Fibroblast of lung (primary cell): Measurements from ENCODE around the gene ZNF569. TPM values are rescaled to one million over a fixed set of nuclear protein-coding genes. Genes with fewer than 3 reads are reported as not detected.
"Not testable (repeated sequence)": the region's sequence is repeated elsewhere in the genome, so short reads cannot be mapped to it uniquely, and the experiment has no call there.

Experiments used
- DNase-seq, 2 donors: peaks; one replicate each; pipeline versions ENCODE4 v3.0.0 to v3.0.0-alpha.2; 2010; ENCODE audit warnings: low read depth in 2 of 2
- H2AFZ ChIP-seq: 2 replicates; pipeline ENCODE4 v1.5.1; 2012; ENCODE audit warnings: low read length, control low read depth, inconsistent platforms
- H3K27ac ChIP-seq: 2 replicates; pipeline ENCODE4 v1.5.1; 2011; ENCODE audit warnings: low read length, control low read depth; ENCODE audit not compliant: insufficient read depth
- H3K27me3 ChIP-seq: 2 replicates; pipeline ENCODE4 v1.5.1; 2011; ENCODE audit warnings: mild to moderate bottlenecking, low read length; ENCODE audit not compliant: control insufficient read depth, insufficient read depth
- H3K36me3 ChIP-seq: 2 replicates; pipeline ENCODE4 v1.5.1; 2011; ENCODE audit warnings: low read length; ENCODE audit not compliant: control insufficient read depth, insufficient read depth
- H3K4me1 ChIP-seq: 2 replicates; pipeline ENCODE4 v1.5.1; 2011; ENCODE audit warnings: low read length; ENCODE audit not compliant: control insufficient read depth, insufficient read depth; ENCODE audit errors: extremely low read depth
- H3K4me2 ChIP-seq: 2 replicates; pipeline ENCODE4 v1.5.1; 2011; ENCODE audit warnings: low read length, control low read depth; ENCODE audit not compliant: insufficient read depth; ENCODE audit errors: extremely low read depth
- H3K4me3 ChIP-seq, 4 experiments: fragments of 200-600 bp in 1 of 4; sonication (generic) in 1 of 4; replicated peaks in 1 of 4; 2 replicates each; pipeline ENCODE4 v1.5.1; 2011 to 2016; ENCODE audit warnings: low read length in 4 of 4, low read depth in 3 of 4, mild to moderate bottlenecking in 3 of 4, control low read depth in 2 of 4, inconsistent platforms in 1 of 4, mixed read lengths in 1 of 4; ENCODE audit not compliant: insufficient read depth in 1 of 4; ENCODE audit errors: control extremely low read depth in 1 of 4
- H3K79me2 ChIP-seq: 2 replicates; pipeline ENCODE4 v1.5.1; 2012; ENCODE audit warnings: mild to moderate bottlenecking, low read length, inconsistent platforms; ENCODE audit not compliant: control insufficient read depth, insufficient read depth
- H3K9ac ChIP-seq: 2 replicates; pipeline ENCODE4 v1.5.1; 2011; ENCODE audit warnings: mild to moderate bottlenecking, low read length, control low read depth; ENCODE audit not compliant: insufficient read depth
- H3K9me3 ChIP-seq: 2 replicates; pipeline ENCODE4 v1.5.1; 2012; ENCODE audit warnings: low read depth, low read length; ENCODE audit not compliant: control insufficient read depth, insufficient read depth
- H4K20me1 ChIP-seq: 2 replicates; pipeline ENCODE4 v1.5.1; 2011; ENCODE audit warnings: low read length; ENCODE audit not compliant: control insufficient read depth, insufficient read depth; ENCODE audit errors: extremely low read depth
- EZH2 ChIP-seq: IDR thresholded peaks from 2 replicates; pipeline ENCODE4 v1.5.1; 2012; ENCODE audit warnings: low read length, control low read depth, mild to moderate bottlenecking; ENCODE audit errors: missing control alignments
- polyA plus RNA-seq, 2 donors: library from polyadenylated mRNA; depleted of rRNA in 1 of 2; stranded (reverse) in 1 of 2; unstranded in 1 of 2; fragments of >200 nt; gene quantifications; 2 replicates each; pipeline ENCODE4 v1.2.1, GENCODE V29; 2011 to 2012; ENCODE audit warnings: missing spikeins in 1 of 2
- total RNA-seq: library from RNA; depleted of rRNA; stranded (reverse); fragments of >200 nt; gene quantifications from 2 replicates; pipeline ENCODE4 v1.2.1, GENCODE V29; 2014
- TF ChIP-seq, protein P1 (sequence below), 2 donors: IDR thresholded peaks in 1 of 2; conservative IDR thresholded peaks in 1 of 2; 1 replicate in 1 of 2; 2 replicates in 1 of 2; pipeline ENCODE4 v1.5.1; 2011 to 2012; ENCODE audit warnings: low read length in 2 of 2, control low read depth in 1 of 2, inconsistent platforms in 1 of 2, low read depth in 1 of 2, mild to moderate bottlenecking in 1 of 2

ZNF569 gene
- total and polyA plus RNA-seq, 2 donors (not counting 1 experiment from before 2014, with no cell fraction given) = 4.3 to 11.9 TPM

DNA sequence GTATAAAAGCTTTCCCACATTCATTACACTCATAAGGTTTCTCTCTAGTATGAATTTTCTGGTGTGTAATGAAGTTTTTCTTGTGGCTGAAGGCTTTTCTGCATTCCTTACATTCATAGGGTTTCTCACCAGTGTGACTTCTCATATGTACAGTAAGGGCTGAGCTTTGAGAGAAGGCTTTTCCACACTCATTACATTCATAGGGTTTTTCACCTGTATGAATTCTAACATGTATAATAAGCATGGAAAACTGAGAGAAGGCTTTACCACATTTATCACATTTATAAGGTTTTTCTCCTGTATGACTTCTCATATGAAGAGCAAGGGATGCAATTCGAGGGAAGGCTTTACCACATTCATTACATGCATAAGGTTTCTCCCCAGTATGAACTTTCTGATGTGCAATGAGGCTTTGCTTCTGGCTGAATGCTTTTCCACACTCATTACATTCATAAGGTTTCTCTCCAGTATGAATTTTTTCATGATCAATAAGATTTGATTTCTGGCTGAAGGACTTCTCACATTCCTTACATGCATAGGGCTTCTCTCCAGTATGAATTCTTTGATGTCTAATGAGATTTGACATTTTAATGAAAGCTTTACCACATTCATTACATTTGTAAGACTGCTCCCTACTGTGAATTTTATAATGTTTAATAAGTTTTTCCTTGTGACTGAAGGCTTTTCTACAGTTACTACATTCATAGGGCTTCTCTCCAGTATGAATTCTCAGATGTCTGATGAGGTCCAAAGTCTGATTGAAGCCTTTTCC lies 53.7 kb downstream of the ZNF569 start:
- Histone ChIP-seq H3K9me3 (peaks cover 2% of the 10 kb centered on the region), H3K27ac (no peak overlapping the region), H3K4me3 (no peak overlapping the region), H2AFZ (no peak overlapping the region), H3K4me2 (no peak overlapping the region), H3K79me2 (no peaks in the 10 kb centered on the region), H3K27me3 (no peaks in the 10 kb centered on the region), H3K4me1 (no peaks in the 10 kb centered on the region), H4K20me1 (no peaks in the 10 kb centered on the region), H3K36me3 (no peaks in the 10 kb centered on the region), H3K9ac (no peak overlapping the region)
- DNase-seq = peak; percentile 2 to 12
- no peak for TF ChIP-seq EZH2
- TF ChIP-seq, protein P1, sequence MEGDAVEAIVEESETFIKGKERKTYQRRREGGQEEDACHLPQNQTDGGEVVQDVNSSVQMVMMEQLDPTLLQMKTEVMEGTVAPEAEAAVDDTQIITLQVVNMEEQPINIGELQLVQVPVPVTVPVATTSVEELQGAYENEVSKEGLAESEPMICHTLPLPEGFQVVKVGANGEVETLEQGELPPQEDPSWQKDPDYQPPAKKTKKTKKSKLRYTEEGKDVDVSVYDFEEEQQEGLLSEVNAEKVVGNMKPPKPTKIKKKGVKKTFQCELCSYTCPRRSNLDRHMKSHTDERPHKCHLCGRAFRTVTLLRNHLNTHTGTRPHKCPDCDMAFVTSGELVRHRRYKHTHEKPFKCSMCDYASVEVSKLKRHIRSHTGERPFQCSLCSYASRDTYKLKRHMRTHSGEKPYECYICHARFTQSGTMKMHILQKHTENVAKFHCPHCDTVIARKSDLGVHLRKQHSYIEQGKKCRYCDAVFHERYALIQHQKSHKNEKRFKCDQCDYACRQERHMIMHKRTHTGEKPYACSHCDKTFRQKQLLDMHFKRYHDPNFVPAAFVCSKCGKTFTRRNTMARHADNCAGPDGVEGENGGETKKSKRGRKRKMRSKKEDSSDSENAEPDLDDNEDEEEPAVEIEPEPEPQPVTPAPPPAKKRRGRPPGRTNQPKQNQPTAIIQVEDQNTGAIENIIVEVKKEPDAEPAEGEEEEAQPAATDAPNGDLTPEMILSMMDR (conservative IDR thresholded peaks at IDR 0.05 in 1 of 2, IDR thresholded peaks at IDR 0.05 in 1 of 2; ENCODE audit: low read depth in 1 of 2, low read length in 2 of 2) = no peak

DNA sequence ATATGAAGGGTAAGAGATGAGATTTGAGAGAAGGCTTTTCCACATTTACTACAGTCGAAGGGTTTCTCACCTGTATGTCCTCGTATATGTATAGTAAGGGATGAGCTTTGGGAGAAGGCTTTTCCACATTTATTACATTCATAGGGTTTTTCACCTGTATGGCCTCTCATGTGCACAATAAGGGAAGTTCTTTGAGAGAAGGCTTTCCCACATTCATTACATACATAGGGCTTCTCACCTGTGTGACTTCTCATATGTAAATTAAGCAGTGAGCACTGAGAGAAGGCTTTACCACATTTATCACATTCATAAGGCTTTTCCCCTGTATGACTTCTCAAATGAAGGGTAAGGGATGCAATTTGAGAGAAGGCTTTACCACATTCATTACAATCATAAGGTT lies 54.5 kb downstream of the ZNF569 start:
- H3K9ac ChIP-seq = no peak overlapping the region
- no peaks in the 10 kb centered on the region for H4K20me1 ChIP-seq
- no peaks in the 10 kb centered on the region for H3K27me3 ChIP-seq
- H3K27ac ChIP-seq = no peak overlapping the region
- H3K36me3 ChIP-seq = no peaks in the 10 kb centered on the region
- no peak overlapping the region for H3K4me3 ChIP-seq
- H3K9me3 ChIP-seq = peaks cover 2% of the 10 kb centered on the region
- H3K4me2 ChIP-seq = no peak overlapping the region
- TF ChIP-seq, protein P1 (conservative IDR thresholded peaks at IDR 0.05 in 1 of 2, IDR thresholded peaks at IDR 0.05 in 1 of 2; ENCODE audit: low read depth in 1 of 2, low read length in 2 of 2) = no peak
- no peak for TF ChIP-seq EZH2
- H3K4me1 ChIP-seq = no peaks in the 10 kb centered on the region
- H3K79me2 ChIP-seq = no peaks in the 10 kb centered on the region
- no peak overlapping the region for H2AFZ ChIP-seq
- DNase-seq = no peak

DNA sequence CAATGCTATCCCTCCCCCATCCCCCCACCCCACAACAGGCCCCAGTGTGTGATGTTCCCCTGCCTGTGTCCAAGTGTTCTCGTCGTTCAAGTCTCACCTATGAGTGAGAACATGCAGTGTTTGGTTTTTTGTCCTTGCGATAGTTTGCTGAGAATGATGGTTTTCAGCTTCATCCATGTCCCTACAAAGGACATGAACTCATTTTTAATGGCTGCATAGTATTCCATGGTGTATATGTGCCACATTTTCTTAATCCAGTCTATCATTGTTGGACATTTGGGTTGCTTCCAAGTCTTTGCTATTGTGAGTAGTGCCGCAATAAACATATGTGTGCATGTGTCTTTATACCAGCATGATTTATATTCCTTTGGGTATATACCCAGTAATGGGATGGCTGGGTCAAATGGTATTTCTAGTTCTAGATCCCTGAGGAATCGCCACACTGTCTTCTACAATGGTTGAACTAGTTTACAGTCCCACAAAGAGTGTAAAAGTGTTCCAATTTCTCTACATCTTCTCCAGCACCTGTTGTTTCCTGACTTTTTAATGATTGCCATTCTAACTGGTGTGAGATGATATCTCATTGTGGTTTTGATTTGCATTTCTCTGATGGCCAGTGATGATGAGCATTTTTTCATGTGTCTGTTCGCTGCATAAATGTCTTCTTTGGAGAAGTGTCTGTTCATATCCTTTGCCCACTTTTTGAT lies 61.0 kb downstream of the ZNF569 start:
- not testable (repeated sequence) for DNase-seq

More for the DNA sequence above, 61.0 kb downstream of the ZNF569 start:
- not testable (repeated sequence) for H3K9ac ChIP-seq, H3K36me3 ChIP-seq, H3K4me1 ChIP-seq, H3K4me2 ChIP-seq, H2AFZ ChIP-seq, H3K9me3 ChIP-seq, H4K20me1 ChIP-seq, H3K79me2 ChIP-seq, H3K4me3 ChIP-seq, H3K27ac ChIP-seq, H3K27me3 ChIP-seq
